ENCODE data around the gene ZBTB6. TPM values are rescaled to one million over a fixed set of nuclear protein-coding genes. Genes with fewer than 3 reads are reported as not detected.
A peak's percentile ranks its signal among the peaks of the same experiment; 100 is the strongest.
"Not testable (repeated sequence)": the region's sequence is repeated elsewhere in the genome, so short reads cannot be mapped to it uniquely, and the experiment has no call there.

ZBTB6 gene
- total RNA-seq, 3 donors from 2014 or later = 6.3 to 7.2 (median 6.5) TPM

DNA sequence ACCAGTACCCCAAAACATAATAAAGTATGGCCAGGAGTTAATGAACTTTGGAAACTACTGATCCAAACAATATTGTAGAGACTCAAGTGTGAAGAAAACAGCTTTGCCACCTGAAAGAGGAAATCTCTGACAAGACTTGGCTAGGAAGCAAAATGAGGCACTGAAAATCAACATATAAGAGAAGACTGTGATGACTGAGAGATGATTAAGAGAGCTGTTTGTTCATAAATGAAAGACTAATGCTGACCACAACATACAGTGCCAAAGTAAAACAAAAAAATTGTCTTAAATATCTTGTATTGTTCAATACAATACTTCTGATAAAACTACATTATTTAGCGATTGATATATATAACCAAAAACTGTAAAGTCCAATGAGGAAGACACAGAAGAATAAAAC, 15.2 kb downstream of the ZBTB6 start:
- DNase-seq (no peak), ATAC-seq (peak; percentile 46 to 48)
- Mint-ChIP-seq H3K9me3 (no peaks in the 10 kb centered on the region), H3K4me1 (ENCODE audit: low read depth) (peaks cover 42% of the 10 kb centered on the region), H3K4me3 (no peak overlapping the region), H3K27me3 (ENCODE audit: low read depth) (no peaks in the 10 kb centered on the region), H3K36me3 (ENCODE audit: insufficient read depth) (peaks cover 7% of the 10 kb centered on the region)

DNA sequence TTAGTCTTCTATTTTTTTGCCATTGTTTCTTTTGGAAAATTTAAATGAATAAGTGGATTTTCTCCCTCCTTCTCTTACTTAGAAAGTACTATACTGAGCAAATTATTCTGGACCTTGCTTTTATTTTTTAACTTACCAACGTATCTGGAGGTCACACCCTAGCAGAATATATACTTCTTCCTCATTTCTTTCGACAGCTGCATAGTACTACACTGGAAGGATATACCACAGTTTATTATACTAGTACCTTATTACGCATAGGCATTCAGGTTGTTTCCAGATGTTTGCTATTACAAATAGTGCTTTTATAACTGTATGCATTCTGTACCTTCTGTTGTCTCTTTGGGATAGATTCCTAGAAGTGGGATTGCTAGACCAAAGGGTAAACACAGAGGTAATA, 24.6 kb downstream of the ZBTB6 start:
- peaks cover 21% of the 10 kb centered on the region for H3K36me3 Mint-ChIP-seq (ENCODE audit: insufficient read depth)
- no peak overlapping the region for H3K4me3 Mint-ChIP-seq
- H3K4me1 Mint-ChIP-seq (ENCODE audit: low read depth) = no peaks in the 10 kb centered on the region
- no peak for DNase-seq
- H3K27me3 Mint-ChIP-seq (ENCODE audit: low read depth) = no peaks in the 10 kb centered on the region
- no peaks in the 10 kb centered on the region for H3K9me3 Mint-ChIP-seq
- no peak for ATAC-seq

DNA sequence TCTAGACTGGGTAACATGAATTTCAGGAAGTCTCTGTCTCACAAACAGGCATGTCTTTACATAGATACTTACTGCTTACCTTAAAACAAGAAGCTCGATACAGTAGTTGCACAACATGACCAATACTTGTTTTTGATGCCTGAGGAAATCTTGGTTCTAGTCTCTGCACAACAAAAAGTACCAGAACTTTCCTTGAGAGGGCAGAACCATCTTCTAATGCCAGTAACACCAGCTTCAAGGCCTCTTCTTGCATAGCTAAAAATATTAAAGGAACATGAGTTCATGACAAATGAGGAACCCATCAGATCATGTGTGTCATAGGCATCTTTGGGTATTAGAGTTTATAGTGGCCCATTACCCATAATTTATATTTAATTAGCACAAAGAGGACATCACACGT, 30.0 kb downstream of the ZBTB6 start:
- Mint-ChIP-seq H3K27me3 (ENCODE audit: low read depth) (no peaks in the 10 kb centered on the region), H3K4me1 (ENCODE audit: low read depth) (no peaks in the 10 kb centered on the region), H3K4me3 (no peak overlapping the region), H3K36me3 (ENCODE audit: insufficient read depth) (peaks cover 24% of the 10 kb centered on the region), H3K9me3 (no peaks in the 10 kb centered on the region)
- no peak for ATAC-seq
- no peak for DNase-seq

DNA sequence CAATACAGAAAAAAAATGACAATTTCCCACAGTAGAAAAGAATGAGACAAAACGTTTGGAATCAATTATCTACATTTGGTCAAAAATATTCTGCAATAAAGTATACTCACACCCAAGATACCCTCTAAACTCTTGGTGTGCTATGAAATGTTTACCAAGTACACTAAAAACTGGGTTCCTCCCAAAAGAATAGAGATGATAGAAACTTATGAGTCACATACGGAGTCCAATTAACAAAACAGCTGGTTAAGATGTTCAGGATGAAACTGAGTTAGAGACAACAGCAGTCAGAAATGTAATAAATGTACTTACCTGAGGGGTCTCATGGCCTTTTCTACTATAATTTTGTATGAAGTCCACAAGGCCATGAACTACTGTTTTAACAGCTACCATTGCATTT, 33.7 kb downstream of the ZBTB6 start:
- no peaks in the 10 kb centered on the region for H3K27me3 Mint-ChIP-seq (ENCODE audit: low read depth)
- no peak for ATAC-seq
- peaks cover 36% of the 10 kb centered on the region for H3K36me3 Mint-ChIP-seq (ENCODE audit: insufficient read depth)
- no peak for DNase-seq
- peaks cover 4% of the 10 kb centered on the region for H3K4me1 Mint-ChIP-seq (ENCODE audit: low read depth)
- H3K4me3 Mint-ChIP-seq = no peak overlapping the region
- H3K9me3 Mint-ChIP-seq = no peaks in the 10 kb centered on the region

DNA sequence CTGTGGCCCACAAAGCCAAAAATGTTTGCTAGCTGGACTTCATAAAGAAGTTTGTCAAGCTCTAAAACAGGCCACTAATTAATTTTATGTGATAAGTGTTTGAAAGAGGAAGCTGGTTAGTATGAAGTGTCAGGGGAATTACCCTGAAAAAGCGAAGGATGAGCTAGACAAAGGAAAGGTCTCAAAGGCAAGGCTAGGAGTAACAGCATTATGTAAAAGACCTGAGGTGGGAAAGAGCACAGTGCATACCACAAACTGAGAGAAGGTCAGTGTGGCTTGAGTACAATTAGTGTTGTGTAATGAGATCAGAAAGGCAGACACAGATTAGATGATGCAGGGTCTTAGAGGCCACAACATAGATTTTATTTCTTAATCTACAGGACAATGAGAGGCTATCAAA, 37.6 kb downstream of the ZBTB6 start:
- no peak overlapping the region for H3K4me3 Mint-ChIP-seq
- no peaks in the 10 kb centered on the region for H3K27me3 Mint-ChIP-seq (ENCODE audit: low read depth)
- peaks cover 39% of the 10 kb centered on the region for H3K36me3 Mint-ChIP-seq (ENCODE audit: insufficient read depth)
- DNase-seq = no peak
- H3K9me3 Mint-ChIP-seq = no peaks in the 10 kb centered on the region
- no peak for ATAC-seq
- peaks cover 4% of the 10 kb centered on the region for H3K4me1 Mint-ChIP-seq (ENCODE audit: low read depth)

DNA sequence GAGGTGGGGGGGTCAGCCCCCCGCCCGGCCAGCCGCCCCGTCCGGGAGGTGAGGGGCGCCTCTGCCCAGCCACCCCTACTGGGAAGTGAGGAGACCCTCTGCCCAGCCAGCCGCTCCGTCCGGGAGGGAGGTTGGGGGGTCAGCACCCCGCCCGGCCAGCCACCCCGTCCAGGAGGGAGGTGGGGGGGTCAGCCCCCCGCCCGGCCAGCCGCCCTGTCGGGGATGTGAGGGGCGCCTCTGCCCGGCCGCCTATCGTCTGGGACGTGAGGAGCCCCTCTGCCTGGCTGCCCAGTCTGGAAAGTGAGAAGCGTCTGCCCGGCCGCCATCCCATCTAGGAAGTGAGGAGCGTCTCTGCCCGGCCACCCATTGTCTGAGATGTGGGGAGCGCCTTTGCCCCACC, 45.8 kb downstream of the ZBTB6 start:
- H3K36me3 Mint-ChIP-seq (ENCODE audit: insufficient read depth) = peaks cover 31% of the 10 kb centered on the region
- H3K4me3 Mint-ChIP-seq; ATAC-seq; H3K27me3 Mint-ChIP-seq (ENCODE audit: low read depth); DNase-seq; H3K9me3 Mint-ChIP-seq; H3K4me1 Mint-ChIP-seq (ENCODE audit: low read depth): not testable (repeated sequence)

DNA sequence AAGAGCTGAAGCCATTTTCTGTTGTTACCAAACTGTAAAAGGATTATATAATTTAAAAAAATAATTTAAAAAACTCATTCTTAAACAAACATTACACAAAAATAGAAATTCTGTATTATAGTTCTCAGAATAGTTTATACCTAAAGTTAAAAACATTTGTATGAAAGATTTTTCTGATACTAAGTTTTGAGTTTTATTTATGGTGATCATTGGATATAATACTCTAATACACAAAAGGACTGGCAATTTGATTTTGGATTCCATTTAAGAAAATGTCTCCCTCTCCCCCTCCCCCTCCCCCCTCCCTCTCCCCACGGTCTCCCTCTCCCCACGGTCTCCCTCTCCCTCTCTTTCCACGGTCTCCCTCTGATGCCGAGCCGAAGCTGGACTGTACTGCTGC, 47.0 kb downstream of the ZBTB6 start:
- no peaks in the 10 kb centered on the region for H3K27me3 Mint-ChIP-seq (ENCODE audit: low read depth)
- H3K4me1 Mint-ChIP-seq (ENCODE audit: low read depth) = peaks cover 2% of the 10 kb centered on the region
- peaks cover 28% of the 10 kb centered on the region for H3K36me3 Mint-ChIP-seq (ENCODE audit: insufficient read depth)

DNA sequence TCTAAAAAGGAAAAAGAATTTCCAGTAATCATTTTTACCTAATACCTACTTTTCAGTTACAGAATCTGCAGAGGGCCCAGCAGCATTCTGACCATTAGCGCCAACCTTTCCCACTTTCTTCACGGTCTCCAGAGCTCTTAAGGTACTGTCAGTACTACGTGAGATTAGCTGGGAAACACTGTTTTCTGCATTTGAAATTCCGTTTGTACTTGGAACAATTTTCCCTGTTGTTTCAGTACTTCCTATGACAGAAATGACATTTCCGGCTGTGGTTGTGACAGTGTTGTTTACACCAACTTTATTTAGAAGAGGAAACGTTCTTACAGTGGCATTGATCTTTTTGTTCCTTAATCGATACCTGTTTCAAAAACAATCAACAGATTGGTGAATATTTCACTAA, 47.8 kb downstream of the ZBTB6 start:
- H3K36me3 Mint-ChIP-seq (ENCODE audit: insufficient read depth) = peaks cover 22% of the 10 kb centered on the region
- no peak overlapping the region for H3K4me3 Mint-ChIP-seq
- H3K9me3 Mint-ChIP-seq = no peaks in the 10 kb centered on the region
- no peak for ATAC-seq
- H3K4me1 Mint-ChIP-seq (ENCODE audit: low read depth) = peaks cover 2% of the 10 kb centered on the region
- no peaks in the 10 kb centered on the region for H3K27me3 Mint-ChIP-seq (ENCODE audit: low read depth)
- no peak for DNase-seq

More for the DNA sequence above, 47.0 kb downstream of the ZBTB6 start:
- no peaks in the 10 kb centered on the region for H3K9me3 Mint-ChIP-seq
- DNase-seq (no peak), ATAC-seq (no peak)
- no peak overlapping the region for H3K4me3 Mint-ChIP-seq

DNA sequence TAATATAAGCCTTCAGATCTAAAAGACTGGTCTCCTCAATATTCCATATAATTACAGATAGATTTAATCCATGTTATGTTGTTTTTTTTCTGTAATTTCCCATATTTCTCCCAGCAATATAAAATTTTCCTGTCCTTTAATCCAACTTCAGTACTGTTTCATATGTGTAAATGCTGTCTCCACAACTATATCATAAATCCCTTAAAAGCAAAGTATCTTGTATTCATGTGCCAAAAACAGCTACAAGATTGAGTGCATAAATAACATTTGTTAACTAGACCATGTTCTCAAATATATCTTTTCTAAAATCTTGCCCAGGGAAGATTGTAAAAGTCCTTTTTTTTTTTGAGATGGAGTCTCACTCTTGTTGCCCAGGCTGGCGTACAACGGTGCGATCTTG, 49.7 kb downstream of the ZBTB6 start:
- Mint-ChIP-seq H3K4me1 (ENCODE audit: low read depth) (peaks cover 8% of the 10 kb centered on the region), H3K9me3 (no peaks in the 10 kb centered on the region), H3K27me3 (ENCODE audit: low read depth) (no peaks in the 10 kb centered on the region), H3K36me3 (ENCODE audit: insufficient read depth) (peaks cover 36% of the 10 kb centered on the region), H3K4me3 (no peak overlapping the region)
- ATAC-seq (no peak), DNase-seq (no peak)

DNA sequence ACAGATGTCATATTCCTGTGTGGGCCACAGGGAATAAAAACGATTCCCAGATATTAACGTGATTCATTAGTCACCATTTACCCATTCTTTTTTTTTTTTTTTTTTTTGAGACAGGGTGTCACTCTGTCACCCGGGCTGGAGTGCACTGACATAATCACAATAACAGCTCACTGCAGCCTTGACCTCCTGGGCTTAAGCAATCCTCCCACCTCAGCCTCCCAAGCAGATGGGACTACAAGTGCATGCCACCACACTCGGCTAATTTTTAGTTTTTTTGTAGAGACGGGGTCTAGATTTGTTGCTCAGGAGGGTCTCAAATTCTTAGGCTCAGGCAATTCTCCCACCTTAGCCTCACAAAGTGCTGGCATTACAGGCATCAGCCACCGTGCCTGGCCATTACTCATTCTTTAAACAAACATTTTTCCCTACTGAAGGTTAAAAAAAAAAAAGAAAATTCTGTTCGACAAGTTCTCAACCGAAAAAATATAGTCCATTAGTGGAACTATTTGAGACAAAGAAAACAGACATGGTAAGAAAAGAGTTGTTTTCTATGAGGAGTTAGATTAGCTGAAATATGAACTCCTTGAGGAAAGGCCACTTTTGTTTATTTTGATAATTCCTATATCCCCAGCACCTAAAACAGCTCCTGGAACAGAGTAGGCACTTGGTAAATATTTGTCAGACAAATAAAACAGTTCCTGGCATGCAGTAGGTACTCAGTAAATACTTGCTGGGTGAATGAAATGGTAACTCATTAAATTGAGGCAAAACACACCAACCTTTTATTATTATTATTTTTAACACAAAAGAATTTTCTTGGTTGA, 52.6 kb downstream of the ZBTB6 start:
- no peak for DNase-seq
- Mint-ChIP-seq H3K9me3 (no peaks in the 10 kb centered on the region), H3K27me3 (ENCODE audit: low read depth) (no peaks in the 10 kb centered on the region), H3K36me3 (ENCODE audit: insufficient read depth) (peaks cover 49% of the 10 kb centered on the region), H3K4me1 (ENCODE audit: low read depth) (peaks cover 8% of the 10 kb centered on the region), H3K4me3 (no peak overlapping the region)
- no peak for ATAC-seq

Other genes starting within 250 kb of the ZBTB6 start
- gene OR1L3, start 238.2 kb downstream of the ZBTB6 start, total RNA-seq = not detected
- gene OR1L4, start 189.3 kb downstream of the ZBTB6 start, total RNA-seq = not detected
- not detected for gene OR1L6, start 171.0 kb downstream of the ZBTB6 start, total RNA-seq
- not detected for gene OR5C1, start 124.4 kb downstream of the ZBTB6 start, total RNA-seq
- not detected for gene OR1K1, start 113.2 kb downstream of the ZBTB6 start, total RNA-seq
- gene PDCL, start 84.7 kb downstream of the ZBTB6 start, total RNA-seq = 10 to 100 TPM; 12.6 to 17.7 (median 13.3) TPM
- 10 to 100 TPM; 27.3 to 31.1 (median 28.4) TPM for gene RC3H2, start 8.0 kb downstream of the ZBTB6 start, total RNA-seq
- gene ZBTB26, start 18.2 kb upstream of the ZBTB6 start, total RNA-seq = 1 to 10 TPM; 2.9 to 3.5 (median 3.2) TPM
- gene RABGAP1, start 27.7 kb upstream of the ZBTB6 start, total RNA-seq = 10 to 100 TPM; 14.3 to 17.1 (median 16.7) TPM
- under 1 TPM in 2 of 3 donors, not detected in 1; 0.27 to 0.33 TPM for gene GPR21, start 120.3 kb upstream of the ZBTB6 start, total RNA-seq